Astrocyte (in vitro differentiated cells and primary cell): ENCODE results near the gene ZNF438. TPM values are rescaled to one million over a fixed set of nuclear protein-coding genes. Genes with fewer than 3 reads are reported as not detected.

Experiments
- DNase-seq: peaks from one replicate; pipeline ENCODE4 v3.0.0-alpha.2; 2010; ENCODE audit warnings: low read depth
- FAIRE-seq: peaks from 2 replicates; lab custom pipeline; 2011; peaks lifted over from hg19 to GRCh38; lab: Jason Lieb, UNC
- H2AFZ ChIP-seq: 2 replicates; pipeline ENCODE4 v1.6.0; 2012; ENCODE audit warnings: low read depth, low read length, inconsistent platforms
- H3K27ac ChIP-seq: 2 replicates; pipeline ENCODE4 v1.5.1; 2011; ENCODE audit warnings: low read depth, low read length, inconsistent platforms
- H3K27me3 ChIP-seq: 2 replicates; pipeline ENCODE4 v1.6.0; 2011; ENCODE audit warnings: low read length, inconsistent platforms; ENCODE audit not compliant: insufficient read depth
- H3K36me3 ChIP-seq: 2 replicates; pipeline ENCODE4 v1.5.1; 2011; ENCODE audit warnings: low read length, inconsistent platforms; ENCODE audit not compliant: insufficient read depth
- H3K4me1 ChIP-seq: 2 replicates; pipeline ENCODE4 v1.5.1; 2011; ENCODE audit warnings: low read length, inconsistent platforms; ENCODE audit not compliant: insufficient read depth
- H3K4me2 ChIP-seq: 2 replicates; pipeline ENCODE4 v1.6.0; 2012; ENCODE audit warnings: low read length, inconsistent platforms
- H3K4me3 ChIP-seq: 2 replicates; pipeline ENCODE4 v1.5.1; 2011; ENCODE audit warnings: low read depth, mild to moderate bottlenecking, low read length, inconsistent platforms; ENCODE audit not compliant: insufficient read depth
- H3K79me2 ChIP-seq: 2 replicates; pipeline ENCODE4 v1.6.0; 2012; ENCODE audit warnings: mild to moderate bottlenecking, low read length, inconsistent platforms; ENCODE audit not compliant: insufficient read depth
- H3K9ac ChIP-seq: 2 replicates; pipeline ENCODE4 v1.6.0; 2012; ENCODE audit warnings: mild to moderate bottlenecking, low read length, inconsistent platforms
- H3K9me3 ChIP-seq: 2 replicates; pipeline ENCODE4 v1.5.1; 2012; ENCODE audit warnings: low read depth, mild to moderate bottlenecking, low read length, inconsistent platforms; ENCODE audit not compliant: insufficient read depth
- H4K20me1 ChIP-seq: 2 replicates; pipeline ENCODE4 v1.6.0; 2012; ENCODE audit warnings: low read length, inconsistent platforms; ENCODE audit not compliant: insufficient read depth
- H3K27ac Mint-ChIP-seq: one replicate; pipeline ENCODE4 v1.8.0; 2021; ENCODE audit warnings: mild to moderate bottlenecking, mixed read lengths; ENCODE audit not compliant: unreplicated experiment
- H3K27me3 Mint-ChIP-seq: one replicate; pipeline ENCODE4 v1.8.0; 2021; ENCODE audit warnings: low read depth, mixed read lengths; ENCODE audit not compliant: unreplicated experiment
- H3K36me3 Mint-ChIP-seq: one replicate; pipeline ENCODE4 v1.8.0; 2021; ENCODE audit warnings: low read depth, mixed read lengths; ENCODE audit not compliant: unreplicated experiment
- H3K4me1 Mint-ChIP-seq: one replicate; pipeline ENCODE4 v1.8.0; 2021; ENCODE audit warnings: low read depth, mixed read lengths; ENCODE audit not compliant: unreplicated experiment
- H3K4me3 Mint-ChIP-seq: one replicate; pipeline ENCODE4 v1.8.0; 2021; ENCODE audit warnings: mild to moderate bottlenecking, moderate library complexity, mixed read lengths; ENCODE audit not compliant: unreplicated experiment
- H3K9me3 Mint-ChIP-seq: one replicate; pipeline ENCODE4 v1.8.0; 2021; ENCODE audit warnings: mild to moderate bottlenecking, mixed read lengths; ENCODE audit not compliant: unreplicated experiment
- EZH2 ChIP-seq: IDR thresholded peaks from 2 replicates; pipeline ENCODE4 v1.6.1; 2012; ENCODE audit warnings: mild to moderate bottlenecking, low read length, inconsistent platforms; ENCODE audit not compliant: insufficient read depth
- total RNA-seq: library from RNA; stranded (reverse); gene quantifications from 2 replicates; pipeline ENCODE4 v1.2.1, GENCODE V29; 2021
- TF ChIP-seq, protein P1 (sequence below): IDR thresholded peaks from 2 replicates; pipeline ENCODE4 v1.5.1; 2011; ENCODE audit warnings: low read depth, mild to moderate bottlenecking, inconsistent platforms, low read length, moderate library complexity; ENCODE audit not compliant: insufficient read depth

ZNF438 gene
- total RNA-seq, 1 donor from 2014 or later, result 2.2 TPM

GRCh38 chr10:31055573-31056251 lies 24.0 kb upstream of the ZNF438 start:
- H3K27ac Mint-ChIP-seq, result no peak overlapping the region
- FAIRE-seq, result no peak

GRCh38 chr10:31051703-31052102 lies 20.0 kb upstream of the ZNF438 start:
- Histone ChIP-seq H3K9me3 (peaks cover 5% of the 10 kb centered on the region), H3K27me3 (no peaks in the 10 kb centered on the region), H3K79me2 (no peaks in the 10 kb centered on the region), H3K36me3 (no peaks in the 10 kb centered on the region), H4K20me1 (no peaks in the 10 kb centered on the region), H3K27ac (peak overlapping the region; percentile 23), H3K4me2 (peak overlapping the region; percentile 26), H3K4me3 (no peak overlapping the region), H3K4me1 (peaks cover 5% of the 10 kb centered on the region), H3K9ac (no peak overlapping the region), H2AFZ (no peak overlapping the region)
- Mint-ChIP-seq H3K36me3 (no peaks in the 10 kb centered on the region), H3K4me1 (peaks cover 8% of the 10 kb centered on the region), H3K27me3 (no peaks in the 10 kb centered on the region), H3K27ac (peak overlapping the region; percentile 59), H3K9me3 (peaks cover 4% of the 10 kb centered on the region), H3K4me3 (no peak overlapping the region)
- DNase-seq (peak; percentile 38), FAIRE-seq (peak; percentile 26)
- TF ChIP-seq, protein P1, sequence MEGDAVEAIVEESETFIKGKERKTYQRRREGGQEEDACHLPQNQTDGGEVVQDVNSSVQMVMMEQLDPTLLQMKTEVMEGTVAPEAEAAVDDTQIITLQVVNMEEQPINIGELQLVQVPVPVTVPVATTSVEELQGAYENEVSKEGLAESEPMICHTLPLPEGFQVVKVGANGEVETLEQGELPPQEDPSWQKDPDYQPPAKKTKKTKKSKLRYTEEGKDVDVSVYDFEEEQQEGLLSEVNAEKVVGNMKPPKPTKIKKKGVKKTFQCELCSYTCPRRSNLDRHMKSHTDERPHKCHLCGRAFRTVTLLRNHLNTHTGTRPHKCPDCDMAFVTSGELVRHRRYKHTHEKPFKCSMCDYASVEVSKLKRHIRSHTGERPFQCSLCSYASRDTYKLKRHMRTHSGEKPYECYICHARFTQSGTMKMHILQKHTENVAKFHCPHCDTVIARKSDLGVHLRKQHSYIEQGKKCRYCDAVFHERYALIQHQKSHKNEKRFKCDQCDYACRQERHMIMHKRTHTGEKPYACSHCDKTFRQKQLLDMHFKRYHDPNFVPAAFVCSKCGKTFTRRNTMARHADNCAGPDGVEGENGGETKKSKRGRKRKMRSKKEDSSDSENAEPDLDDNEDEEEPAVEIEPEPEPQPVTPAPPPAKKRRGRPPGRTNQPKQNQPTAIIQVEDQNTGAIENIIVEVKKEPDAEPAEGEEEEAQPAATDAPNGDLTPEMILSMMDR, result no peak
- no peak for TF ChIP-seq EZH2

More at GRCh38 chr10:31055573-31056251, 24.0 kb upstream of the ZNF438 start:
- peaks cover 5% of the 10 kb centered on the region for H3K4me1 ChIP-seq
- no peaks in the 10 kb centered on the region for H3K36me3 ChIP-seq
- Mint-ChIP-seq H3K9me3 (peaks cover 4% of the 10 kb centered on the region), H3K36me3 (no peaks in the 10 kb centered on the region), H3K27me3 (no peaks in the 10 kb centered on the region), H3K4me3 (no peak overlapping the region), H3K4me1 (peaks cover 12% of the 10 kb centered on the region)
- no peaks in the 10 kb centered on the region for H3K79me2 ChIP-seq
- no peak overlapping the region for H3K27ac ChIP-seq
- H3K4me3 ChIP-seq, result no peak overlapping the region
- H3K9me3 ChIP-seq, result peaks cover 5% of the 10 kb centered on the region
- H3K27me3 ChIP-seq, result no peaks in the 10 kb centered on the region
- no peaks in the 10 kb centered on the region for H4K20me1 ChIP-seq
- H3K9ac ChIP-seq, result no peak overlapping the region
- H3K4me2 ChIP-seq, result no peak overlapping the region
- no peak overlapping the region for H2AFZ ChIP-seq
- TF ChIP-seq EZH2, result no peak
- TF ChIP-seq, protein P1, result no peak
- no peak for DNase-seq

GRCh38 chr10:31042670-31043069 lies 11.0 kb upstream of the ZNF438 start:
- Histone ChIP-seq H3K4me1 (no peaks in the 10 kb centered on the region), H4K20me1 (no peaks in the 10 kb centered on the region), H3K9ac (no peak overlapping the region), H3K36me3 (no peaks in the 10 kb centered on the region), H3K4me2 (no peak overlapping the region), H3K4me3 (no peak overlapping the region), H3K27me3 (no peaks in the 10 kb centered on the region), H3K9me3 (no peaks in the 10 kb centered on the region), H3K27ac (no peak overlapping the region), H2AFZ (no peak overlapping the region), H3K79me2 (no peaks in the 10 kb centered on the region)
- Mint-ChIP-seq H3K27ac (no peak overlapping the region), H3K4me3 (no peak overlapping the region), H3K27me3 (no peaks in the 10 kb centered on the region), H3K4me1 (peaks cover 6% of the 10 kb centered on the region), H3K9me3 (no peaks in the 10 kb centered on the region), H3K36me3 (no peaks in the 10 kb centered on the region)
- no peak for TF ChIP-seq EZH2
- TF ChIP-seq, protein P1, result no peak
- DNase-seq (no peak), FAIRE-seq (no peak)
